Measurements from ENCODE around the gene ROPN1.

The ROPN1 gene

GRCh38 chr3:123949641-123950040 is 42.3 kb downstream of the ROPN1 start:
- DNase-seq (ENCODE audit: low spot score), result no peak

GRCh38 chr3:123948449-123948848 is 43.5 kb downstream of the ROPN1 start:
- no peak for DNase-seq (ENCODE audit: low spot score)

DNA sequence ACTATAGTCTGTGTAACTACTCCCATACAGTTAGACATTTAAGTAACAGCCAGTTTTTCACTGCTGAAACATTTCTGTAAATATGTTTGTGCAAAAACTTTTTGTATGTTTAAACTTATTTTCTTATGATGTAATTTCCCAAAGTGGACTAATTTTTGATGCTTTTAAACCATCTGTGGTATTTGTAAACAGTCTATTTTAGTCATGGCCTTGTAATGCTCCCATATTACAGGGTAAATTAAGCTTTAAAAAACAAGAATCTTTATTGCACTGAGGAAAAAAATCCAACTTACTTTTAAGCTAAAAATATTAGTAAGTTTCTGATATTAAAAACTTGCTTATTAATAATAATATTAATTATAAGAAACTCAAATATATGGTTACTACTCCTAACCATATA is 44.4 kb downstream of the ROPN1 start:
- no peak for DNase-seq (ENCODE audit: low spot score)

- DNase-seq (ENCODE audit: low spot score), result no peak
Measured at GRCh38 chr3:123941542-123941941, 50.4 kb downstream of the ROPN1 start.

DNA sequence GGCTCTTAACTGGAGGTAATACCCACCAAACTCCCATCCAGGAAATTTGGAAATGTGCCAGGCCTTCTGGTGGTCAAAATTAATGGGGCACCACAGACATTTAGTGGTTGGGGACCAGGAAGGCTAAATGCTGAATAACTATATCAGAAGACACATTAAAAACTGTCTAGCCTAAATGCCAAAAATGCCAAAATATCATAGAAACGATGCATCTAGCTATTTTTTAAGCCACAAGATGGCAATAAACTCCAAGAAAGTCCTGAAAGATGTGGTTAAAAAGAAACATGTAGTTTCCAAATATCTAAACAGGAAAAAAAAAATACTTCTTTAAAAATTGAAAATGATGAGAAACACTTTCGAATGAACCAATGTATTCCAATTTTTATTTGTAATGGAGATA is 50.8 kb downstream of the ROPN1 start:
- DNase-seq (ENCODE audit: low spot score), result no peak

- DNase-seq (ENCODE audit: low spot score), result no peak
Measured at GRCh38 chr3:123939706-123940105, 52.2 kb downstream of the ROPN1 start.

- no peak for DNase-seq (ENCODE audit: low spot score)
Measured at GRCh38 chr3:123936400-123936799, 55.5 kb downstream of the ROPN1 start.

DNA sequence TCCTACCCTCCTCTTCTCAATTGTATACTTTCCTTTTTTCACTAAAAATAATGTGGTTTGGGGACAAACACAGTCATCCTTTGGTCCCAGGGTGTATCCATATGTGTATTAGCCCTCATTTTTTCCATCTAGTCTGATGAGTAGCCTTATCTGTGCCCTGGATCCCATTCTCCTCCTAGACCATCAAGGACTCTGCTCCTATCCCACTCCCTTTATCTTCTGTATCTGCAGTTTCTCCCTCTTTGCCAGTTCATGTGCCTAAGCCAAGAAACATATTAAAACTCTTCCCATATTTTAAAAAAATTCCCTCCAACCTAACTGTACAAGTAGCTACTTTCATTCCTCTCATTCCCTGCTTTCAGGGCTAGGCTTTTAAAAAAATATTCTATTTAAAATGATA is 56.1 kb downstream of the ROPN1 start:
- DNase-seq (ENCODE audit: low spot score), result no peak

DNA sequence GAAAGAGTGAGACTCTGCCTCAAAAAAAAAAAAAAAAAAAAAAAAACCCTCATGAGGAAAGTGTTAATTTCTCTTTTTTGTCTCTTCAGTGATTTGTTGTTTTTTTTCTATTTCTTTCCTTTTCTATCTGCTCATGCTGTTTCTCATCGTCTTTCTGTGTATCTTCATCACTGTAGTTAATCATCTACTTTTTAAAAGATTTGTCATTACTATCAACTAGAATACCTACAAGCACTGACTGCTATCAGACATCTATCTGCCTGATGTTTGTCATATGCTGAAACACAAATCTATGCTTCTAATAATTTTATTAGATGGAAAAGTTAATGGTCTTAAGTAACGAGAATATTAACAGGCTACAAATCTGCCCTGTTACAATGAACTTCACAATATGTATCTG is 57.7 kb downstream of the ROPN1 start:
- no peak for DNase-seq (ENCODE audit: low spot score)

DNA sequence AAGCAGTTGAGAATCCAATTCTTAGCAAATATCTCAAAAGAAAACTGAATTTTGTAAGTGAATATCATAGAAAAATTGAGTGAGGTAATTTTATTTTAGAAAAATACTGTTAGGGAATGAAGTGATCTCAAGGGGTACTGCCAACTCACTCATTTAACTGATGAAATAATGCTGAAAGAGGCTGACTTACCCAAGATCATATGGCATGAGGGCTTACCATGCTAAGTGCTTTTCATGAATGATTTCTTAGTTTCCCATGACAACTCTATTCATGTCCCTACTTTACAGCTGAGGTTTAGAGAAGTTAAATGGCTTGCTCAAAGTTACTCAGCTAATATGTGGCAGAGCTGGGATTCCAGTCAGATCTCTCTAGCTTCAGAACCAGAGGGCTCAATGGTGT is 61.5 kb downstream of the ROPN1 start:
- DNase-seq (ENCODE audit: low spot score), result no peak

- no peak for DNase-seq (ENCODE audit: low spot score)
Measured at GRCh38 chr3:123929325-123929724, 62.6 kb downstream of the ROPN1 start.

- no peak for DNase-seq (ENCODE audit: low spot score)
Measured at GRCh38 chr3:123926396-123926795, 65.5 kb downstream of the ROPN1 start.

GRCh38 chr3:123920868-123921267 is 71.1 kb downstream of the ROPN1 start:
- no peak for DNase-seq (ENCODE audit: low spot score)

DNA sequence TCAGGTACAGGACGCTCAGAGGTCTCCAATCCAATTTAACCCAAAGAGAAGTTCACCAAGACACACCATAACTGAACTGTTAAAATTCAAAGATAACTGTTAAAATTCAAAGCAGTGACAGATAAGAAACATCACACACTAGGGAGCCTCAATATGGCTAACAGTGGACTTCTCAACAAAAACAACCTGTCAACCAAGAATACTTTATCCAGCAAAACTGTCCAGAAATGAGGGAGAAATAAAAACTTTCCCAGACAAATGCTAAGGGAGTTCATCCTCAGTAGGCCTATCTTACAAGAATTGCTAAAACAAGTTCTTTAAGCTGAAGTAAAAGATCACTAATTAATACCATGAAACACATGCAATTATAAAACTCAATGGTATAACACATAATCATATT is 71.5 kb downstream of the ROPN1 start:
- DNase-seq (ENCODE audit: low spot score), result no peak

DNA sequence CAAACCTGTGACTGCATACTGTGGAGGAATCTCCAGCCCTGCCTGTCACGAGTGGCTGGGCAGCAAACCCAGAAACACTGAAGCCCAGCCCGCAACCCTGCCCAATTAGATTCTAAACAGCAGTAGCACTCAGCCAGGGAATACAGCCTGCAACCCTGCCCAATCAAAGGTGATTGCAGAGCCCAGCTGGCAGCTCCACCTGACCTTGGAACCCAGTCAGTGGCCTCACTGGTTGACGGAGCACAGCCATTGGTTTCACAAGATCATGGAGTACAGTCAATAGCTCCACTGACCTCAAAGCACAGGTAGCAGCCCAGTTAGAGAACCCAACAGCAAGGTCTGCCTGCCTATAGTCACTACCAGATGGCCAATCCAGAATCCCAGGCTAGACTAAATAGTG is 72.6 kb downstream of the ROPN1 start:
- no peak for DNase-seq (ENCODE audit: low spot score)
